Stimulated activated naive CD8-positive, alpha-beta T cell treated with anti-CD3 and anti-CD28 coated beads, Interleukin-15, Interleukin-2, amounts not matched to agents 100 ng/mL and 50 ng/mL, for 24 hours (primary cell): ENCODE measurements around the gene KIAA0232.

Experiments used
- H3K27ac Mint-ChIP-seq: one replicate; pipeline ENCODE4 v1.8.0; 2021; ENCODE audit warnings: mild to moderate bottlenecking, mixed read lengths
- H3K27me3 Mint-ChIP-seq: one replicate; pipeline ENCODE4 v1.8.0; 2021; ENCODE audit warnings: mixed read lengths
- H3K36me3 Mint-ChIP-seq: one replicate; pipeline ENCODE4 v1.8.0; 2021; ENCODE audit warnings: low read depth, mixed read lengths
- H3K4me1 Mint-ChIP-seq: one replicate; pipeline ENCODE4 v1.8.0; 2021; ENCODE audit warnings: low read depth, mixed read lengths
- H3K4me3 Mint-ChIP-seq: one replicate; pipeline ENCODE4 v1.8.0; 2021; ENCODE audit warnings: mild to moderate bottlenecking, mixed read lengths
- H3K9me3 Mint-ChIP-seq: one replicate; pipeline ENCODE4 v1.8.0; 2021; ENCODE audit warnings: mixed read lengths

The KIAA0232 gene

DNA sequence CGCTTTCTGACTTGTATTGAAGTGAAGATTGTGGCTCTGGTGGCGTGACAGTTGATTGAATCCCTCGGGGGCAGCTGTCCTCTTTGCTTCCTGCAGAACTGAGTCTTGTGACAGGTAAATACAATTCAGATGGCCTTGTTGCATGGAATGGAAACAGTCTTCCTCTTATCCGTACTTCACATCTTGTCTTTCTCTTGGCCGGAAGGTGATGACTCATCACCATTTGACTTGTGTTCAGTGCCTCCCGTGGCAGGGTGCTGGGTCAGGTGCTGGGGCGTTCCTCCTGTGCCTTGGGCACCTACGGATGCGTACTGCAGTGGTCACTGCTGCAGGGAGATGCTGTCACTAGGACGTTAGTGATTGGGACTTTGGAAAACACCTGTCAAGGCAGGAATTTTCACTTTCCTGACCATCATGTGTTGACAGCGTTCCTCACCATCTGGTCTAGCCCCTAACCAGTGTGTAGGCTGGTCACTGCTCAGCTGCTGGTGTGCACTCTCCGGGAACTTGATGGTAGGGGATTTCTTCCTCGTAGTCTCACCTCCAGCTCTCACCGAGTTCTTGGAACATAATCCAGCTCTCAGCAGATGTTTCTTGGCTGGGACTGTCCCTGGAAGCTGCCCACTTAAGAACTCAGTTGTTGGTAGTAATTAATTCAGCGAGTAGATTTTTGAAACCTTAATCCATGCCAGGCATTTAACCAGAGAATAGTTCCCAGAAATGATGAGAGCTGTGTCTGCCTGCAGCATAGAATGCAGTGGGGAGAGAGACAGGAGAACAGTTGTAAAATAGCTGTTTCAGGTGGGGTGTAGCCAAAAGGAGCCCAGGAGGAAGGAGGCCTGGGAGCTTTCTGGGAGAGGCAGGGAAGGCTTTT is 134.3 kb downstream of the KIAA0232 start:
- H3K4me1 Mint-ChIP-seq: peaks cover 76% of the 10 kb centered on the region
- peaks cover 4% of the 10 kb centered on the region for H3K36me3 Mint-ChIP-seq
- no peaks in the 10 kb centered on the region for H3K27me3 Mint-ChIP-seq
- H3K27ac Mint-ChIP-seq: peak overlapping the region; percentile 73
- H3K9me3 Mint-ChIP-seq: no peaks in the 10 kb centered on the region
- peak overlapping the region; percentile 52 for H3K4me3 Mint-ChIP-seq

- Mint-ChIP-seq H3K36me3 (peaks cover 6% of the 10 kb centered on the region), H3K27ac (peak overlapping the region; percentile 73), H3K4me1 (peaks cover 76% of the 10 kb centered on the region), H3K9me3 (no peaks in the 10 kb centered on the region), H3K4me3 (peak overlapping the region; percentile 52), H3K27me3 (no peaks in the 10 kb centered on the region)
Observed at GRCh38 chr4:6917461-6918271, 135.1 kb downstream of the KIAA0232 start.

- Mint-ChIP-seq H3K4me3 (peak overlapping the region; percentile 52), H3K27ac (peak overlapping the region; percentile 73), H3K9me3 (no peaks in the 10 kb centered on the region), H3K27me3 (no peaks in the 10 kb centered on the region), H3K4me1 (peaks cover 71% of the 10 kb centered on the region), H3K36me3 (peaks cover 10% of the 10 kb centered on the region)
Observed at GRCh38 chr4:6918338-6918737, 135.8 kb downstream of the KIAA0232 start.

DNA sequence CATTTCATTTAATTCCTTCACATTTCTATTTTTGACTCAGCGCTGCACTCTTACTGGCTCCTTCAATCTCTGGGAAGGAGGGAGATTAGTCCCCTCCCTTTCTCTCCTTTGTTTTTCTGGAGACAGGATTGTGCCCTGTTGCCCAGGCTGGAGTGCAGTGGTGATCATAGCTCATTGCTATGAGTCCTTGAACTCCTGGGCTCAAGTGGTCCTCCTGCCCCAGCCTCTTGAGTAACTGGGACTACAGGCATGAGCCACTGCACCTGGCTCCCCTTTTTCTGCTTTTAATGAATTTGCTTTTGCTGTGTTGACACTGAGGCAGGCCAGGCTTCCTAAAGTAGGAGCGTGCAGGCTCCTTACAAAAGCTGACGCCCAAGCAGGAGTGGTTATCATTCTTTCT is 137.6 kb downstream of the KIAA0232 start:
- H3K36me3 Mint-ChIP-seq: peaks cover 26% of the 10 kb centered on the region
- no peaks in the 10 kb centered on the region for H3K9me3 Mint-ChIP-seq
- H3K4me3 Mint-ChIP-seq: no peak overlapping the region
- H3K27ac Mint-ChIP-seq: peak overlapping the region; percentile 40
- peaks cover 65% of the 10 kb centered on the region for H3K4me1 Mint-ChIP-seq
- H3K27me3 Mint-ChIP-seq: no peaks in the 10 kb centered on the region

- no peak overlapping the region for H3K4me3 Mint-ChIP-seq
- no peak overlapping the region for H3K27ac Mint-ChIP-seq
- H3K4me1 Mint-ChIP-seq: peaks cover 65% of the 10 kb centered on the region
- H3K36me3 Mint-ChIP-seq: peaks cover 45% of the 10 kb centered on the region
- no peaks in the 10 kb centered on the region for H3K27me3 Mint-ChIP-seq
- no peaks in the 10 kb centered on the region for H3K9me3 Mint-ChIP-seq
Observed at GRCh38 chr4:6923507-6923906, 141.0 kb downstream of the KIAA0232 start.

DNA sequence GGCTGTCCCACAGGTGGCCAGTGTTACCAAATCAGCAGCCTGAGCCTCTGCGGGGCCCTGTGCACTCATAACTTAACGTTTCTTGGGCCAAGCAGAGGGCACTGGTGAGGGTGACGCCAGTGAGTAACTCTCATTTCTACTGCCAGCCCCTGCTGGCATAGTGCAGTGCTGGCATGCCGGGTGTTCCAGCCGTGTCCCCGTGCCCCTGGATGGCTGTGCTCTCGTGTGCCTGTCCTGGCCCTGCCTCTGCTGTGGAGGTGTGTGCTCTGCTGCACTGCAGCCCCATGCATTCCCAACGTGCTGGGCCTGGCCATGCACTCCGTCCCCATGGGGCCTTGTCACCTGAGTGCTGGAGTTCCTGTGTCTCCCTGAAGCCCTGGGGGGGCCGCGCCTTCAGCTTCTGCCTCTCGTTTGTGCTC is 141.8 kb downstream of the KIAA0232 start:
- peaks cover 67% of the 10 kb centered on the region for H3K4me1 Mint-ChIP-seq
- H3K9me3 Mint-ChIP-seq: no peaks in the 10 kb centered on the region
- H3K27me3 Mint-ChIP-seq: no peaks in the 10 kb centered on the region
- H3K4me3 Mint-ChIP-seq: no peak overlapping the region
- peaks cover 50% of the 10 kb centered on the region for H3K36me3 Mint-ChIP-seq
- no peak overlapping the region for H3K27ac Mint-ChIP-seq

DNA sequence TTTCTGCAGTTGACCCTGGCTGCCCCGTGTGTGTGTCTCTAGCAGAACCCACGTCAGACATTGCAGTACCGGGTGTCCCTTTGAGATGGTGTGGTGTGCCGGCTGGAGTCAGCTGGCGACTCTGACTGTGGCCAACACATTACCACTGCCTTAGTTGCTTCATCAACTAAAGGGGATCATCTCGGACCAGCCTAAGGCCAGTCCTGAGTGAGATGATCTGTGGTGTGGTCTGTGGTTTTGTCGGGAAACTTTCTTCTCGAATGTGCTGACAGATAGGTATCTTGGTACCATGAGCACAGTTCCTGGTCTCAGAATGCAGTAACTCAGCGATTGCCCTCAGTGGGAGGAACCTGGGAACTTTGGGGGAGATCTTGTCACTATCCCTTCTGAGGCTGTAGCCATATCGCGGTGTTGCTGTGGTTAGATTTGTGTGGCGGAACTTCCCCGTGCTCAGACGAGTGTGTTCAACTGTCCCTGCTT is 142.9 kb downstream of the KIAA0232 start:
- Mint-ChIP-seq H3K4me3 (peak overlapping the region; percentile 35), H3K4me1 (peaks cover 70% of the 10 kb centered on the region), H3K27me3 (no peaks in the 10 kb centered on the region), H3K36me3 (peaks cover 50% of the 10 kb centered on the region), H3K27ac (peak overlapping the region; percentile 12), H3K9me3 (no peaks in the 10 kb centered on the region)

DNA sequence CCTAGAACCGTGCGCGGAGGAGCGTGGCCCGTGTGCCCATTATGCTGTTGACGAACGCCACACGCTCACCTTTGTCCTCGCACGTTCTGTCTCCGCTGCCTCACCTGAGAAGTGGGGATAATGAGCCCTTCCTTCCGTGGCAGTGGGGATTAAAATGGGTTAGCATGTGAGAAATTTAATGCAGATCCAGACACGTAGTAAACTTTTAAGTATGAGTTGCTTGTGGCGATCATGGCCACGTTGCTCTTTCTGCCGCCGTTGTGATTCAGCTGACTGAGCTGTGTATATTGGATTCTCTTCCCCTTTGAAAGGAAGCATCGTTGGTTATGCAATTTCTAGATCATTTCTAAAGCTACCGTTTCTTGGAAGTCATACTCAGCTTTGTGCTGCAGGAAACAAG is 143.6 kb downstream of the KIAA0232 start:
- peaks cover 67% of the 10 kb centered on the region for H3K4me1 Mint-ChIP-seq
- H3K9me3 Mint-ChIP-seq: no peaks in the 10 kb centered on the region
- H3K27me3 Mint-ChIP-seq: no peaks in the 10 kb centered on the region
- peak overlapping the region; percentile 74 for H3K27ac Mint-ChIP-seq
- peaks cover 50% of the 10 kb centered on the region for H3K36me3 Mint-ChIP-seq
- H3K4me3 Mint-ChIP-seq: peak overlapping the region; percentile 35

DNA sequence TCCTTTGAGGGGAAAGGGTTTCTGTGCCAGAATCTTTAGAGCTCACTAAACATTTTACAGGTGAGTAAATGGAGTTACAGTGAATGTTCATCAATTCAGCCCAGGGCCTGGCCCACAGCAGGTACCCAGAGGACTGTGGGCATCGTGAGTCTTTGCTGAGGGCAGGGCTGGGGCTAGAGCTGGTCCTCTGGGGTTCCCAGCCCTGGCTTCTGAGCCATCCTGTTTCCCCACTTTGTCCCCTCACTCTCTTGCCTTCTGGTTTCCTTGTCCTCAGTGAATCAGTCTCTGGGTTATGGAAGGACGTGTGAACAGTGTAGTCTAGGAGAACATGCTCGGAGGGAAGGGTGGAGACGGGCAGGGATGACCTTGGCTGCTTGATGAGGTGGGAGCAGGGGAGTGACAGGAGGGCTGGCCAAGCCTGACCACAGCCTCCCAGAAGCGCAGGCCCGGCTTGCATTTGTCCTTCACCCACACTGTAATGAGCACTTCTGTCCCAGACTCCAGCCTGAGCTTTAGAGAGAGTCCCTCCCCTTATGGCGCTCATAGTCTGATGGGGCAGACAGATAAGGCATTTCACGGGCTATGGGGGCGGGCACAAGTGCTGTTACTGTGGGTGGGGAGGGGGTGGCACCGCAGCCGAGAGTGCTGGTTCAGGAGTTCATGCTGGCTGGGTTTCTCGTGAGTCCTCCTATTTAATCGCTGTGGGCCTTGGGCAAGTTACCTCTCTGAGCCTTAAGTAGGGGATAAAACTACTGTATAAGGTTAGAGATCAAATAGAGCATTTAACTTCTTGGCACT is 144.4 kb downstream of the KIAA0232 start:
- H3K9me3 Mint-ChIP-seq: no peaks in the 10 kb centered on the region
- no peaks in the 10 kb centered on the region for H3K27me3 Mint-ChIP-seq
- H3K4me1 Mint-ChIP-seq: peaks cover 71% of the 10 kb centered on the region
- H3K4me3 Mint-ChIP-seq: peak overlapping the region; percentile 64
- peaks cover 55% of the 10 kb centered on the region for H3K36me3 Mint-ChIP-seq
- H3K27ac Mint-ChIP-seq: peak overlapping the region; percentile 74

DNA sequence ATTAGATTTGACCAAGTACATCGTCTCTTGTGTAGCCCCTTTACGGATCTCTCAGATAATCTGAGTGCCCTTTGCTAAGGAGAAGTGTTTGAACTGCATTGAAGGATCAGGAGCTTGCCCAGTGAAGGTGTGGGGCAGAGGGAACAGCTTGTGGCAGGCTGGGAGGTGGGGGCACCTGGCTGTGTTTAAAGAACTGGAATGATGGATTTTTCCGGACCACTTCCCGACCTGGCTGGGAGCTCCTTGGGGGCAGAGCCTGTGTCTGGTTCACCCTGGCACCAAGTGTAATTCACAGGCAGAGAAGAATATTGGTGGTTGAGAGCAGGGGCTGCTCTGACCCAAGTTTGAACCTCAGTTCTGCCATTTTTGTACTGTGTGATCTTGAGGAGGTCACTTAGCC is 145.6 kb downstream of the KIAA0232 start:
- H3K27me3 Mint-ChIP-seq: no peaks in the 10 kb centered on the region
- H3K27ac Mint-ChIP-seq: no peak overlapping the region
- peaks cover 54% of the 10 kb centered on the region for H3K36me3 Mint-ChIP-seq
- H3K4me3 Mint-ChIP-seq: no peak overlapping the region
- H3K4me1 Mint-ChIP-seq: peaks cover 62% of the 10 kb centered on the region
- H3K9me3 Mint-ChIP-seq: no peaks in the 10 kb centered on the region

DNA sequence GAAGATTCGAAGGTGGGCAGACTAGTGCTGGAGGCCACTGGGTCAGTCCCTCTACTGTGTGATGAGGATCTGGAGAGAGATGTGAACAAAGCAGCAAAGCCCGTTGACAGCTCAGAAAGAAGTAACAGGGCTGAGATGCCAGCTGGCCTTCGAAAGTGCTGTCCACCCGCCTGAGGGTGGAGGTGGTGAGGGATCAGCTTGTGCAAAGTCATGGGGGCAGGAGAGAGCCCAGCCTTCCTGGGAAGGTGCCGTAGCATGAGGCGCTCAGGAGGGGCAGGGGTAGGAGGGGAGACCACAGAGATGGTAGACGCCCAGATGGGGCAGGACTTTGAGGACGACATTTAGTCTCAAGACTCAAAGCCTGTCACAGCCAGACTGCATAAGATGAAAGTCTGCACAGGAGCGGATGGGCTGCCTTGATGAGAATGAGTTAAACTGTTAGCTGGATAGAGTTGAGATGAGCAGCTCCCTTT is 146.8 kb downstream of the KIAA0232 start:
- Mint-ChIP-seq H3K36me3 (peaks cover 53% of the 10 kb centered on the region), H3K27ac (no peak overlapping the region), H3K27me3 (no peaks in the 10 kb centered on the region), H3K4me3 (no peak overlapping the region), H3K4me1 (peaks cover 68% of the 10 kb centered on the region), H3K9me3 (no peaks in the 10 kb centered on the region)

- no peak overlapping the region for H3K4me3 Mint-ChIP-seq
- peaks cover 66% of the 10 kb centered on the region for H3K4me1 Mint-ChIP-seq
- H3K36me3 Mint-ChIP-seq: peaks cover 50% of the 10 kb centered on the region
- no peaks in the 10 kb centered on the region for H3K9me3 Mint-ChIP-seq
- H3K27me3 Mint-ChIP-seq: no peaks in the 10 kb centered on the region
- H3K27ac Mint-ChIP-seq: no peak overlapping the region
Observed at GRCh38 chr4:6929812-6930464, 147.4 kb downstream of the KIAA0232 start.

GRCh38 chr4:6932475-6932874 is 149.9 kb downstream of the KIAA0232 start:
- peaks cover 46% of the 10 kb centered on the region for H3K36me3 Mint-ChIP-seq
- no peak overlapping the region for H3K4me3 Mint-ChIP-seq
- no peak overlapping the region for H3K27ac Mint-ChIP-seq
- no peaks in the 10 kb centered on the region for H3K9me3 Mint-ChIP-seq
- H3K4me1 Mint-ChIP-seq: peaks cover 57% of the 10 kb centered on the region
- H3K27me3 Mint-ChIP-seq: no peaks in the 10 kb centered on the region

DNA sequence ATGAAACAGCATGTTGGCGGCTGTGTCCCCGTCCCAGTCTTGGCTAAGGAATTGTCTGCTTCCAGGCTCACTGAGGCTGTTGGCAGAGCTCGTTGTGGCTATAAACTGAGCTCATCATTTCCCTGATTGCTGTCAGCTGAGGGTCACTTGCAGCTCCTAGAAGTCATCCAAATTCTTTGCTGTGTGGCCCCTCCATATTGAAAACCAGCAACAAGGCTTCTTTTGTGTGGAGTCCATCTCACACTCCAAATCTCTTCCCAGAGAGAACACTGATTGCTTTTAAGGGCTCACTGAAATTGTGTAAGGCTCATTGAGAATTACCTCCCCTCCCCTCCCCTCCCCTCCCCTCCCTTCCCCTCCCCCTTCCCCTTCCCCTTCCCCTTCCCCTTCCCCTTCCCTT is 150.4 kb downstream of the KIAA0232 start:
- H3K9me3 Mint-ChIP-seq: no peaks in the 10 kb centered on the region
- peaks cover 57% of the 10 kb centered on the region for H3K4me1 Mint-ChIP-seq

More for the DNA sequence above, 150.4 kb downstream of the KIAA0232 start:
- Mint-ChIP-seq H3K27me3 (no peaks in the 10 kb centered on the region), H3K4me3 (no peak overlapping the region), H3K27ac (no peak overlapping the region), H3K36me3 (peaks cover 42% of the 10 kb centered on the region)
